Panc1 (cell line): ENCODE data around the gene FBXL3. TPM values are rescaled to one million over a fixed set of nuclear protein-coding genes. Genes with fewer than 3 reads are reported as not detected.

Experiments
- ATAC-seq: fragments of 200-7000 bp; cut with Tn5 transposase; 2 replicates; pipeline ENCODE4 v1.9.1; 2020; ENCODE audit warnings: mild to moderate bottlenecking, moderate library complexity
- BruUV-seq: library from RNA; stranded (reverse); fragments of 400-500 nt; replicated peaks from 2 replicates; lab custom pipeline; 2021; lab: Mats Ljungman, UMichigan
- CTCF ChIA-PET: fragments of 300-600 bp; sonication (Branson Sonifier 250); formaldehyde crosslinking; loops from one replicate; lab custom pipeline; 2022; ENCODE audit warnings: antibody characterized with exemption; lab: Charles Lee
- POLR2A ChIA-PET: fragments of 300-600 bp; sonication (Branson Sonifier 250); formaldehyde crosslinking; loops from one replicate; lab custom pipeline; 2022; ENCODE audit warnings: antibody characterized with exemption; lab: Charles Lee
- DNase-seq: peaks from one replicate; pipeline ENCODE4 v3.0.0-alpha.2; 2010; ENCODE audit warnings: low read depth, low spot score
- H3K27ac ChIP-seq: 2 replicates; pipeline ENCODE4 v1.5.1; 2011; ENCODE audit warnings: mild to moderate bottlenecking, low read length, inconsistent platforms
- H3K27me3 ChIP-seq: fragments of 200-500 bp; sonication (Bioruptor generic); 2 replicates; pipeline ENCODE4 v1.6.0; 2014; ENCODE audit warnings: low read length, inconsistent platforms; ENCODE audit not compliant: control insufficient read depth, insufficient read depth
- H3K36me3 ChIP-seq: fragments of 200-500 bp; sonication (Bioruptor generic); 2 replicates; pipeline ENCODE4 v1.5.1; 2014; ENCODE audit warnings: inconsistent platforms, mild to moderate bottlenecking, low read length, moderate library complexity; ENCODE audit not compliant: control insufficient read depth, insufficient read depth
- H3K4me1 ChIP-seq: 2 replicates; pipeline ENCODE4 v1.5.1; 2011; ENCODE audit warnings: inconsistent platforms, mild to moderate bottlenecking, low read length, moderate library complexity; ENCODE audit not compliant: control insufficient read depth, insufficient read depth
- H3K4me3 ChIP-seq, 2 experiments: 2 replicates each; pipeline ENCODE4 v1.5.1; 2011 to 2012; ENCODE audit warnings: low read depth in 2 of 2, low read length in 2 of 2, mild to moderate bottlenecking in 2 of 2, inconsistent platforms in 1 of 2, moderate library complexity in 1 of 2
- H3K9me3 ChIP-seq: fragments of 200-500 bp; sonication (Bioruptor generic); 2 replicates; pipeline ENCODE4 v1.5.1; 2014; ENCODE audit warnings: low read depth, mild to moderate bottlenecking, inconsistent platforms, low read length, moderate library complexity; ENCODE audit not compliant: control insufficient read depth, insufficient read depth
- POLR2AphosphoS5 ChIP-seq: IDR thresholded peaks from 2 replicates; pipeline ENCODE4 v1.6.1; 2012; ENCODE audit warnings: mild to moderate bottlenecking, low read depth, low read length, moderate library complexity
- SIN3A ChIP-seq: IDR thresholded peaks from 2 replicates; pipeline ENCODE4 v1.6.1; 2012; ENCODE audit warnings: low read depth, mild to moderate bottlenecking, low read length, moderate library complexity, borderline replicate concordance; ENCODE audit not compliant: insufficient read depth
- TCF7L2 ChIP-seq: IDR thresholded peaks from 2 replicates; pipeline ENCODE4 v1.6.1; 2011; ENCODE audit warnings: mild to moderate bottlenecking, low read depth, low read length, inconsistent platforms
- in situ Hi-C: cut with HindIII; loops from 2 replicates; pipeline ENCODE4 v1.10.0; 2016; ENCODE audit warnings: low sequenced_read_pairs, low pct_unique_long_range_greater_than_20kb
- intact Hi-C: fragments of 100-400 bp; cut with micrococcal nuclease; formaldehyde crosslinking; loops from one replicate; pipeline ENCODE4 v1.10.0; 2022; ENCODE audit not compliant: unreplicated experiment
- total RNA-seq: library from RNA; stranded (reverse); gene quantifications from one replicate; pipeline ENCODE4 v1.2.1, GENCODE V29; 2021; ENCODE audit not compliant: unreplicated experiment
- TF ChIP-seq, protein P1 (sequence below): fragments of 450-650 bp; IDR thresholded peaks from 2 replicates; pipeline ENCODE4 v1.5.1; 2017; ENCODE audit warnings: mild to moderate bottlenecking
- TF ChIP-seq, protein P2 (sequence below), 2 experiments: IDR thresholded peaks; 2 replicates each; pipeline ENCODE4 v1.6.1; 2011 to 2012; ENCODE audit warnings: low read depth in 2 of 2, control low read depth in 1 of 2, low read length in 1 of 2, mild to moderate bottlenecking in 1 of 2, moderate library complexity in 1 of 2; ENCODE audit not compliant: insufficient read depth in 1 of 2

The FBXL3 gene
- total RNA-seq, 1 experiment from 2014 or later: 18.5 TPM

DNA sequence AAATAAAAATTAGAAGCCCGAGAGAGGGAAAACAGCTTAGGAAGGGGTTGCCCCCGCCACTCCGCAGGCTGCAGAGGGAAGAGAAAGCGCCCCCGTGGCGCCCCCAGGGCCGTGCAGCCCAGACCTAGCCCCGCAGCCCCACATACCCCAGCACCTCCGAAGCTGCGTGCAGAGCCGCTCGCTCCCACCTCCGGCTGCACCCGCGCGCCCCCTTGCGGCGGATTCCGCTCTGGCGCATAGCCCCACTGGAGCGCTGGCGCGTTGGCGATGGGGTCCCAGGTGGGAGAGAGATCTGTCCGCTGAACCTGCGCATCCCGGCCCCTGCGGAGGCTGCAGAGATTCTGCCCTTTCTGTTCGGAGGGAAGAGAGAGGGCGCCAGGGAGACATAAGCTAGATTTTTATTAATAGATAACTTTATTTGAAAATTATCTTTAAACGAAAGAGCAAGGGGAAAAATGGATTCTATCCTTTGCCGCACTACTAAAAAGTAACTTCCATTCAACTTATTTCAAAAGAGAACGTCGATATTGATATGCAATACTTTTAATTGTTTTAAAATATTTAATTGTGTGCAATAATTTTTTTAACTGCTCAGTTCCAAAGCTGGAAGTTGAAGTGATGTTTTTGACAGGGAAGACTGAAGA lies 46.8 kb downstream of the FBXL3 start:
- TF ChIP-seq POLR2AphosphoS5: no peak
- no peak for TF ChIP-seq SIN3A
- TF ChIP-seq TCF7L2: no peak
- TF ChIP-seq, protein P1, sequence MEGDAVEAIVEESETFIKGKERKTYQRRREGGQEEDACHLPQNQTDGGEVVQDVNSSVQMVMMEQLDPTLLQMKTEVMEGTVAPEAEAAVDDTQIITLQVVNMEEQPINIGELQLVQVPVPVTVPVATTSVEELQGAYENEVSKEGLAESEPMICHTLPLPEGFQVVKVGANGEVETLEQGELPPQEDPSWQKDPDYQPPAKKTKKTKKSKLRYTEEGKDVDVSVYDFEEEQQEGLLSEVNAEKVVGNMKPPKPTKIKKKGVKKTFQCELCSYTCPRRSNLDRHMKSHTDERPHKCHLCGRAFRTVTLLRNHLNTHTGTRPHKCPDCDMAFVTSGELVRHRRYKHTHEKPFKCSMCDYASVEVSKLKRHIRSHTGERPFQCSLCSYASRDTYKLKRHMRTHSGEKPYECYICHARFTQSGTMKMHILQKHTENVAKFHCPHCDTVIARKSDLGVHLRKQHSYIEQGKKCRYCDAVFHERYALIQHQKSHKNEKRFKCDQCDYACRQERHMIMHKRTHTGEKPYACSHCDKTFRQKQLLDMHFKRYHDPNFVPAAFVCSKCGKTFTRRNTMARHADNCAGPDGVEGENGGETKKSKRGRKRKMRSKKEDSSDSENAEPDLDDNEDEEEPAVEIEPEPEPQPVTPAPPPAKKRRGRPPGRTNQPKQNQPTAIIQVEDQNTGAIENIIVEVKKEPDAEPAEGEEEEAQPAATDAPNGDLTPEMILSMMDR: peak; percentile 97
- CTCF ChIA-PET: no interaction called here

DNA sequence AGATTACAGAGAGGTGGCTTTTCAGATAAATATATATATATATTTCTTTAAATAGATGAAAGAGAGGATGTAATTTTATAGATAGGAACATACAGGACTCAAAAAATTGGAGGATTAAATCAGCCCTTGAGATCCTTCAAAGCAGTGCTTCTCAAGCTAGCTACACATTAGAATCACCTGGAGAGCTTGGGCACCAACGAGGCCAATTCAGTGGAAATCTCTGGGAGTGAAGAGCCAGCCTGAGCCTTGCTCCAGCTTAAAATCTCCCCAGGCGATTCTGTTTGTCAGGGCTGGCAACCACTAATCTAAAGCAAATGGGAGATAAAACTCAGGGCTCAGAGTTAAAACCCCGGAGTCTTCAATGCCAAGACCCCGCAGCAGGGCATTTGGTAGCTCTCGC lies 50.0 kb downstream of the FBXL3 start:
- no peaks in the 10 kb centered on the region for H3K4me1 ChIP-seq
- no TSS peak for BruUV-seq
- DNase-seq (no peak), ATAC-seq (no peak)
- ChIA-PET CTCF (no interaction called here), POLR2A (no interaction called here)
- in situ Hi-C loops (no loop called here), intact Hi-C loops (no loop called here)
- no peak overlapping the region for H3K27ac ChIP-seq
- no peaks in the 10 kb centered on the region for H3K9me3 ChIP-seq
- no peak for TF ChIP-seq TCF7L2
- TF ChIP-seq, protein P2, sequence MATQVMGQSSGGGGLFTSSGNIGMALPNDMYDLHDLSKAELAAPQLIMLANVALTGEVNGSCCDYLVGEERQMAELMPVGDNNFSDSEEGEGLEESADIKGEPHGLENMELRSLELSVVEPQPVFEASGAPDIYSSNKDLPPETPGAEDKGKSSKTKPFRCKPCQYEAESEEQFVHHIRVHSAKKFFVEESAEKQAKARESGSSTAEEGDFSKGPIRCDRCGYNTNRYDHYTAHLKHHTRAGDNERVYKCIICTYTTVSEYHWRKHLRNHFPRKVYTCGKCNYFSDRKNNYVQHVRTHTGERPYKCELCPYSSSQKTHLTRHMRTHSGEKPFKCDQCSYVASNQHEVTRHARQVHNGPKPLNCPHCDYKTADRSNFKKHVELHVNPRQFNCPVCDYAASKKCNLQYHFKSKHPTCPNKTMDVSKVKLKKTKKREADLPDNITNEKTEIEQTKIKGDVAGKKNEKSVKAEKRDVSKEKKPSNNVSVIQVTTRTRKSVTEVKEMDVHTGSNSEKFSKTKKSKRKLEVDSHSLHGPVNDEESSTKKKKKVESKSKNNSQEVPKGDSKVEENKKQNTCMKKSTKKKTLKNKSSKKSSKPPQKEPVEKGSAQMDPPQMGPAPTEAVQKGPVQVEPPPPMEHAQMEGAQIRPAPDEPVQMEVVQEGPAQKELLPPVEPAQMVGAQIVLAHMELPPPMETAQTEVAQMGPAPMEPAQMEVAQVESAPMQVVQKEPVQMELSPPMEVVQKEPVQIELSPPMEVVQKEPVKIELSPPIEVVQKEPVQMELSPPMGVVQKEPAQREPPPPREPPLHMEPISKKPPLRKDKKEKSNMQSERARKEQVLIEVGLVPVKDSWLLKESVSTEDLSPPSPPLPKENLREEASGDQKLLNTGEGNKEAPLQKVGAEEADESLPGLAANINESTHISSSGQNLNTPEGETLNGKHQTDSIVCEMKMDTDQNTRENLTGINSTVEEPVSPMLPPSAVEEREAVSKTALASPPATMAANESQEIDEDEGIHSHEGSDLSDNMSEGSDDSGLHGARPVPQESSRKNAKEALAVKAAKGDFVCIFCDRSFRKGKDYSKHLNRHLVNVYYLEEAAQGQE (IDR thresholded peaks at IDR 0.05; ENCODE audit: insufficient read depth in 1 of 2, low read depth in 2 of 2, low read length in 1 of 2): no peak
- no peak for TF ChIP-seq POLR2AphosphoS5
- no peaks in the 10 kb centered on the region for H3K27me3 ChIP-seq
- no peak overlapping the region for H3K4me3 ChIP-seq
- no peaks in the 10 kb centered on the region for H3K36me3 ChIP-seq

More for the DNA sequence above, 46.8 kb downstream of the FBXL3 start:
- intact Hi-C loops: no loop called here
- Histone ChIP-seq H3K27me3 (no peaks in the 10 kb centered on the region), H3K4me1 (no peaks in the 10 kb centered on the region), H3K9me3 (no peaks in the 10 kb centered on the region), H3K4me3 (peak overlapping the region; percentile 18 to 42), H3K27ac (no peak overlapping the region), H3K36me3 (no peaks in the 10 kb centered on the region)
- ATAC-seq (peak; percentile 99), DNase-seq (no peak)
- in situ Hi-C loops: no loop called here
- POLR2A ChIA-PET: no interaction called here
- no TSS peak for BruUV-seq

DNA sequence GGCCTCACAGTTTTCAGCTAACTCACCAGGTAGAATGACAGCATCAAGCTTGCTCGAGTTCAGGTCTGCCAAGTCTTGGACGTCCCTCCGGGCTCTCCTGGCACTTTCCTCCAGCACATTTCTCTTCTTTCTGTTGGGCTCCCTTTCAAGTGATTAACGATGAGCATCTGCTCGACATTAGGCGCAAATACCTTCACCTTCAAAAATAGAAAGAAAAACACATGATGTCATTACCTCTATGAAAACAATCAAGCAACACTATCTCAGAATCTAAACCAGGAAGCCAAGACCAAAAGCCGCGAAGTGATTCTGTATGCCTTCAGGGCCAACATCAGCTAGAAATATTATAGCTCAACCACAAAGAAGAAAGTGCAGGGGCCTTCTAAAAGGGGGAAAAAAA lies 50.5 kb downstream of the FBXL3 start:
- no peaks in the 10 kb centered on the region for H3K27me3 ChIP-seq
- H3K36me3 ChIP-seq: no peaks in the 10 kb centered on the region
- ChIA-PET POLR2A (no interaction called here), CTCF (no interaction called here)
- no peaks in the 10 kb centered on the region for H3K4me1 ChIP-seq
- ATAC-seq (no peak), DNase-seq (no peak)
- no peaks in the 10 kb centered on the region for H3K9me3 ChIP-seq
- in situ Hi-C loops: no loop called here
- no peak for TF ChIP-seq SIN3A
- TF ChIP-seq, protein P2 (IDR thresholded peaks at IDR 0.05; ENCODE audit: insufficient read depth in 1 of 2, low read depth in 2 of 2, low read length in 1 of 2): no peak
- TF ChIP-seq, protein P1: no peak
- TF ChIP-seq TCF7L2: no peak
- no peak for TF ChIP-seq POLR2AphosphoS5
- no TSS peak for BruUV-seq
- intact Hi-C loops: no loop called here
- no peak overlapping the region for H3K4me3 ChIP-seq
- no peak overlapping the region for H3K27ac ChIP-seq
